SU-DHL-6 (cell line): Measurements from ENCODE around the gene DACT3.

Experiments used
- EZH2phosphoT487 ChIP-seq: fragments of 200-600 bp; sonication (generic), shearing (Covaris generic); conservative IDR thresholded peaks from 2 replicates; pipeline ENCODE4 v1.6.1; 2018; ENCODE audit warnings: mild to moderate bottlenecking, antibody characterized with exemption, low read length, moderate library complexity, mixed read lengths
- TF ChIP-seq, protein P1 (sequence below): fragments of 200-600 bp; sonication (generic); IDR thresholded peaks from one replicate; pipeline ENCODE4 v1.5.1; 2017; ENCODE audit warnings: antibody characterized with exemption, mild to moderate bottlenecking, low read length, moderate library complexity; ENCODE audit not compliant: insufficient read depth, poor library complexity, severe bottlenecking

DNA sequence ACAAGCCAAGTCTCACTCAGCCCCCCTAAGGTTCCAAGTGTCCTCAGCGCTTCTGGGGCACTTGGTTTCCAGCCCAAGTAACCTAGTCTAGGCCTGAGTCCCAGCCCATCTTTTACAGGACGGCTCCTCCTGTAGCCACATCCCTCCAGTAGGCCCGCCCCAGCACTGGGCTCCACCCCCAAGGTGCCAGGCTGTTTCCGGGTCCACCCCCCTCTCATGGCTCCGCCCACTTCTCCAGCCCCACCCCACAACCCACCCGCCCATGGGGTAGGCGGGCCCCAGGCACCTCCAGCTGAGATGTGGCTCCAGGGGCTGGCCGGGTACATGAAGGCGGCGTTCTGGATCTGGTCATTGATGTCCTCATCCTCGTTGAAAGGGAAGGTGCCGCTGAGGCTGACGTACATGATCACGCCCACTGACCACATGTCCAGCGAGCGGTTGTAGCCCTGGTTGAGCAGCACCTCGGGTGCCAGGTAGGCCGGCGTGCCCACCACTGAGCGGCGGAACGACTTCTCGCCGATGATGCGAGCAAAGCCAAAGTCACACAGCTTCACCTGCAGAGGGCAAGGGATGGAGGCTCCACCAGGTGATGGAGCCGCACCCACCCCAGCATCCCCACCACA lies 17.2 kb upstream of the DACT3 start:
- TF ChIP-seq, protein P1, sequence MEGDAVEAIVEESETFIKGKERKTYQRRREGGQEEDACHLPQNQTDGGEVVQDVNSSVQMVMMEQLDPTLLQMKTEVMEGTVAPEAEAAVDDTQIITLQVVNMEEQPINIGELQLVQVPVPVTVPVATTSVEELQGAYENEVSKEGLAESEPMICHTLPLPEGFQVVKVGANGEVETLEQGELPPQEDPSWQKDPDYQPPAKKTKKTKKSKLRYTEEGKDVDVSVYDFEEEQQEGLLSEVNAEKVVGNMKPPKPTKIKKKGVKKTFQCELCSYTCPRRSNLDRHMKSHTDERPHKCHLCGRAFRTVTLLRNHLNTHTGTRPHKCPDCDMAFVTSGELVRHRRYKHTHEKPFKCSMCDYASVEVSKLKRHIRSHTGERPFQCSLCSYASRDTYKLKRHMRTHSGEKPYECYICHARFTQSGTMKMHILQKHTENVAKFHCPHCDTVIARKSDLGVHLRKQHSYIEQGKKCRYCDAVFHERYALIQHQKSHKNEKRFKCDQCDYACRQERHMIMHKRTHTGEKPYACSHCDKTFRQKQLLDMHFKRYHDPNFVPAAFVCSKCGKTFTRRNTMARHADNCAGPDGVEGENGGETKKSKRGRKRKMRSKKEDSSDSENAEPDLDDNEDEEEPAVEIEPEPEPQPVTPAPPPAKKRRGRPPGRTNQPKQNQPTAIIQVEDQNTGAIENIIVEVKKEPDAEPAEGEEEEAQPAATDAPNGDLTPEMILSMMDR = no peak
- TF ChIP-seq EZH2phosphoT487 = no peak
